ENCODE measurements around the gene DPH2.
A peak's percentile ranks its signal among the peaks of the same experiment; 100 is the strongest.

DPH2 gene

GRCh38 chr1:43970502-43970901, 692 bp downstream of the DPH2 start:
- no peak for DNase-seq

- DNase-seq: no peak
These were observed 1.1 kb downstream of the DPH2 start for GRCh38 chr1:43970911-43971310.

DNA sequence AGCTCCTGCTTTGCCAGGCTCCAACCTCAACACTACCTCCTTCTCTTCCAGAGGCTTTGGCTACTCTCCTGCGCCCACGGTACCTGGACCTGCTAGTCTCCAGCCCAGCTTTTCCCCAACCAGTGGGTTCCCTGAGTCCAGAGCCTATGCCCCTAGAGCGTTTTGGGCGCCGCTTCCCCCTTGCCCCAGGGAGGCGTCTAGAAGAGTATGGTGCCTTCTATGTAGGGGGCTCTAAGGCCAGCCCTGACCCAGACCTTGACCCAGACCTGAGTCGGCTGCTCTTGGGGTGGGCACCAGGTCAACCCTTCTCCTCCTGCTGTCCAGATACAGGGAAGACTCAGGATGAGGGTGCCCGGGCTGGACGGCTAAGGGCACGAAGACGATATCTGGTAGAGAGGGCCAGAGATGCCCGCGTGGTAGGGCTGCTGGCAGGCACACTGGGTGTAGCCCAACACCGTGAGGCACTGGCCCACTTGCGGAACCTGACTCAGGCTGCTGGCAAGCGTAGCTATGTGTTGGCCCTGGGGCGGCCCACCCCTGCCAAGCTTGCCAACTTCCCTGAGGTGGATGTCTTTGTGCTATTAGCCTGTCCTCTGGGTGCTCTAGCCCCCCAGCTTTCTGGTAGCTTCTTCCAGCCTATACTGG, 1.6 kb downstream of the DPH2 start:
- DNase-seq: no peak

- DNase-seq: no peak
These were observed 4.2 kb downstream of the DPH2 start for GRCh38 chr1:43973981-43974442.

GRCh38 chr1:43974443-43975248, 4.8 kb downstream of the DPH2 start, which contains the start of gene ATP6V0B:
TSS of gene ATP6V0B (plus strand) at chr1:43974960. CDS start at chr1:43975041, 81 bp downstream.
- peak; percentile 94 for DNase-seq

DNA sequence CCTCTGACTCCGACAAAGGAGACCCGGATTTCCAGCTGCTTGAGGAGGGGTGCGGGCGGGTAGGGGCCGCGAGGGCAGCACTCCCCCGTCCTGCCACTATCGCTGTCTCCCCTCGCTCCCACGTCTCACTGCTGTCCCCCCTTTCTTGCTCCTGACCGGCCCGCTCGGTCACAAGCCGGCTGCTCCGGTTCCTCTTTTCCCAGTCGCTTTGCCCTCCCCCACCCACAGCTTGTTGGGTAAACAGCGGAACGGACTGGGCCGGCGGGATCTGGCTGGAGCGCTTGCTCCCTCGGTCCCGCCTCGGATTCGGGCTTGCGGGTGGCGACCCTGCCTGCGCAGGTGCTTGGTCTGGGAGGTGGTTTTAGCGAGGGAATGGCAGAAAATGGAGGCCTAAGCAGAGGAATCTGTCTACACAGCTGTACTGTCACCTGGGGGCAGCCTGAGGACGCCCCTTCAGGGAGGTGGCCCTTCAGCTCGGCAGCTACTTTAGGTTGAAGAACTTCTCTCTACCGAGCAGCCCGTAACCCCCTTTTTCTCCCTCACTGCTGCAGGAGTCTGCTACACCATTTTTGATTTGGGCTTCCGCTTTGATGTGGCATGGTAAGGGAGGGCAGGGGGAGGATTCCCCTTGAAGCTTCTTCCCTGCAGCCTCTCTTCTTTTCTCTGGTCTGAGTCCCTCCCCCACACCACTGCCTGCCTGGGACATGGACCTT, 5.6 kb downstream of the DPH2 start:
- peak; percentile 22 to 25 for DNase-seq

GRCh38 chr1:43976045-43976444, 6.2 kb downstream of the DPH2 start:
- no peak for DNase-seq

- no peak for DNase-seq
These were observed 7.1 kb downstream of the DPH2 start for GRCh38 chr1:43976890-43977289.

DNA sequence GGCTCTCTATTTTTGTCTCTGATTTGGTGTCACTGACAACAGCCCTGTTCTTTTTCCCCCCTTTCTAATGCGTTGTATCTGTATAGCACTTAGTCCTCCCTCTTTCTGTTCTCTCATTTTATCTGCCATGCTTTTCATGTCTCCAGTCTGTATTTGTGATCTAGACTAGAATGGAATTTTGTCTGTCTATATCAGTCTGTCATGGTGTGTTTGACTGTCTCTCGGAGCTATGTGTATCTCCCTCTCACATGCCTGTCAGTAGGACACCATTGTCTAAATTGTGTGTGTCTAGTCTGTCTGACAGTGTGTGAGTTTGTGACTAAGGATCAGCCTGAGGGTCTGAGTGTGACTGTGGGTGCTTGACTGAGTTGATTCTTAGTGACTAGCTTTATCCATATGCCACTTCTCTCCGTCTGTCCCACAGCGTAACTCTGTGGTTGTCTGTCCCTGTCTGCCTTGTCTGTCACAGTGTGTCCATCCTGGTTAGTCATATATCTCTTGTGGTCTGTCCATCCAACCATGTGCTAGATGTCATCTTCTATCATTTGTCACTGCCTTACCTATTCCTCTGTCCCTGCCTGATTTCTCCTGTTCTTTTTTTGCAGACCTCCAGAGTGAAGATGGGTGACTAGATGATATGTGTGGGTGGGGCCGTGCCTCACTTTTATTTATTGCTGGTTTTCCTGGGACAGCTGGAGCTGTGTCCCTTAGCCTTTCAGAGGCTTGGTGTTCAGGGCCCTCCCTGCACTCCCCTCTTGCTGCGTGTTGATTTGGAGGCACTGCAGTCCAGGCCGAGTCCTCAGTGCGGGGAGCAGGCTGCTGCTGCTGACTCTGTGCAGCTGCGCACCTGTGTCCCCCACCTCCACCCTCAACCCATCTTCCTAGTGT, 7.8 kb downstream of the DPH2 start:
- DNase-seq: no peak

GRCh38 chr1:43978264-43978550, 8.4 kb downstream of the DPH2 start:
- DNase-seq: no peak

DNA sequence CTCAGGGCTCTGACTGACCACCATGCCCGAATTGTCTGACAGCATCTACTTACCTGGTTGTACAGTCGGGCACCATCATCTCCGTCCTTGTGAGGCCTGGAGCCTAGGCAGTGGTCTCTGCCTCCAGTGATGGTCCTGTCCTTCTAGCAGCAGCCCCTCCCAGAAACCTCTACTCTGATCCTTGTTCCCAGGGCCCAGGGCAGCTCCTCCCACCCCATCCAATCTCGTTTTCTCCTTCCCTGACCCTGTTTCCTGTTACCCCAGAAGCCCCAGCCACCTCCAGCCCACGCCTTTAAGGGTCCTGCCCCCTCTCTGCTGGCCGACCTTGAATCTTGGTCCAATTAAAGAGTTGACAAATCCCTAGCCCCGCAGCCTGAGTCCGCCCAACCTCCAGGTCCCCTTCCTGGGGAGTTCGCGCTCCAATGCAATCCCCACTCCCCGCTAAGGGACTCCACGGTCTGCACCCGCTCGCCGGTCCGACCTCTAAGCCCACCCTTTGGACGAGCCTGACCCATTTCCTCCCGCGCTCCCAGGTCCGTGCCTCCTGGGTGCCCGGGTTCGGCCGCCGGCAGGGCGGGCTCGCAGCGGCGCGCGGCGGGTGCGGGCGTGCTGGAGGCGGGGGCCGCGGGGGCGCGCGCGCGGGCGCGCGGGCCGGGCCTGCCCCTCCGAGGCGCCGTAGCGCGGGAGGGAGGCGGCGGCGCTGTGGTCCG, 8.9 kb downstream of the DPH2 start, which contains the start of gene B4GALT2:
B4GALT2 (plus strand) TSS at position 660 of the 710 bp plus-strand sequence. CDS start 1,951 bp downstream, outside the sequence.
- peak; percentile 14 to 21 for DNase-seq

DNA sequence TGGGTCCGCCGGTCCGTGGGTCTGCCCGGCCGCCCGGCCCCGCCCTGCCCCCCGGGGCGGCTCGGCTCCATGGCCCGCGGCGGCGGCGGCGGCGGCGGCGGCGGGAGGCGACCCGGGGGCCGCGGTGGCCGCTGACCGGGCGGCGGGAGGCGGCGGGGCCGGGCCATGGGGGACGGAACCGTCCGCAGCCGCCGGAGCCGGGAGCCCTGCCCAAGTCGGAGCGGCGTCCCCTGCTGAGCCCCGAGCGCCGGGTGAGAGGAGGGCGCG, 9.4 kb downstream of the DPH2 start:
- no peak for DNase-seq

DNA sequence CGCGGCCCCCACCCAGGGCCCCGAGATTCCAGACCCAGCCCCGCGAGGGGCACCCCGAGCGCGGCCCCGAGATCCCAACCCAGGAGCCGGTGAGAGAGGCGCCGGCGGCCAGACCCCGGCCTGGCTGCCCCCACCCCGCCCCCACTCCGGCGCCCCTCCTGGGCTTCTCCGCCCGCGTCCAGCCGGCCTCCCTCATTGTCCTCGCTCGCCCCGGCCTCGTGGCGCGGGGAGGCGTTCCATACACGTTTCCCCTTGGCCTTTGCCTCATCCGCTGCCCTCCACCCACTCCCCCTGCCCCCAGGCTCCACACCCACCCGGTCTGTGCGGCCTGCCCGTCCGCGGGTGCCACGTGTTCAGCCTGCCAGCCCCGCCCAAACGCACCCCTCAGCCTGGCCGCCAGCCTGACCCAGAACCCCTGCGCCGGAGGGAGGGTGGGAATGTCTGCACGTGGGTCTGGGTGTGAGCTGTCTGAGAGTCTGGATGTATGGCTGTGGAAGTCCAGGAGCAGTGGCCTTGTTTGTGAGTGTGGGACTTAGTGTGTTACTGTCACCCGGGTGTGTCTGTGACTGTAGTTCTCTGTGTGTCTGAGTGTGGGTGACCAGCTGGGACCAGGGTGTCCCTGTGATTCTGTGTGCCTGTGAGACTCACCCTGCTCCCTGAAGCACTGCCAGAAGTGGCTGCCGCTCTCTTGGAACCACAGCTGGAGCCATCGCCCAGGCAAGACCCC, 9.9 kb downstream of the DPH2 start:
- DNase-seq: peak; percentile 15 to 29

DNA sequence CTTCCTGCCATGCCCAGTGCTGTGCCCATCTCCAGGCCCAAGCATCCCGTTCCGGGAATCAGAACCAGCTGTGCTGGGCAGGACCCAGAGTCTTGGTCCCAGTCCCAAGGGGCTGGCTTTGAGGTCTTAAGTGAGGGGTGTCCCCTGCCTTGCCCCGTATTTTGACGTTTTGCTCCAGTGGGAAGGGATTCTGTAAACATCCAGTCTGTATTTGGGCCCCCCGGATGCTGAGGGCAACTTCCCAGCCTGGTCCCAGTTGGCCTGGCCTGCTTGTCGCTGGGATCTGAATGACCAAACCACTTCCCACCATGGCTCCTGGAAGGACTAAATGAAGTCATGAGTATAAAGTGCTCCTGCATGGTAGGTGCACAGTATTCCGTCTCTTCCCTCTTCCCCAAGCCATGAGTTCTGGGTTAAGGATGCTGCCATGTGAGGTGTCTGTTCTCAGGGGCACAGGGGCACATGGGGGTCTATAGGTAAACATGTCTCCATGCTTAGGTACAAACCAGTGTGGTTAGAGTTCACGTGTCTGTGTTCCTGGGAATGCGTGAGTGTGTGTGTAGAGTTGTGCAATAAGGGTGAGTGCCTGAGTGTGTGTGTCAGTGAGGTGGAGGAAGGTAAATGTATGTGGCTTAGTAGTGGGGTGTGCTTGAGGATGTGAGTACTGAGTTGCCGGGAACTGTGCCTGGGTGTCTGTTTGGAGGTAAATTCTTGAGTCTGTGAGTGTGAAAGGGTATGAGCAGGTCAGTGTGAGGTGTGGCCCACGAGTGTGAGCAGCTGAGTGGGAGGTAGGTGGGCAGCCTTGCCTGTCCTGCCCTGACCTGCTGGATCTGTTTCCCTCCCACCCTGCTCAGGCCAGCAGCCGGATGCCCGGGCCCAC, 10.7 kb downstream of the DPH2 start:
- DNase-seq: no peak

- no peak for DNase-seq
These were observed 11.3 kb downstream of the DPH2 start for GRCh38 chr1:43981135-43981491.

- no peak for DNase-seq
These were observed 11.8 kb downstream of the DPH2 start for GRCh38 chr1:43981636-43982035.

DNA sequence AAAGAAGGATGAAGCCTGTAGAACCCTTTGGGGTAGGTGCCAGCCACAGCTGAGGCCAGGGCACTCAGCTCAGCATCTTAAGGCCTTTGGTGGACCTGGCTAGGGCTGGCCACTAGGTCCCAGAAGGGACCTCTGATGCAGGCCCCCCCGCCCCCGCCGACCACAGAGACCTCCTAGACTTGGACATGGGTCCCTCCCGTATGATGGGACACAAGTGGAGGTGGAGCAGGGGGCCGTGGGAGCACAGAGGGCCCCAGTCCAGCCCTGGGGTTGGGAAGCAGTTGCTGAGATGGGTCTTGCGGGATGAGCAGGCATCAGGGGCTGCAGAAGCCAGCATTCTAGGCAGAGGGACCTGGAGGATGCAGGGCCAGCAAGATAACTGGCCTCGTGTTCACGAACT, 12.4 kb downstream of the DPH2 start:
- DNase-seq: no peak

DNA sequence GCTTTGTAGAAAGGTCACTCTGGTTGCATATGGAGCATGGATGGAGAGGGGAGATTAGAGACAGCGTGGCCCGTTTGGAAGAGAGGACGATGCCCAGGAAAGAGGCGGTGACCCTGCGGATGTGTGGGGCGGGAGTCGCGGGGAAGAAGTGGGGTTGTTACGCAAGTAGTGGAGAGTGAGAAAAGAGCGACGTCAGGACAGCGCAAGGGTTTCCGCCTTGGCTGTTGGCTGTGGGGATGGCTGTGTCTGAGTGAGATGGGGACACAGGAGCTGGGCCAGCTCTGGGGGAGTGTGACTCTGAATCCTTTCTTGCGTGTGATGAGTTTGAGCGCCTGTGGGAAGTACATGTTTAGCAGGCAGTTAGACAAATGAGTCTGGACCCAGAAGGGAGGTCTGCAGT, 13.0 kb downstream of the DPH2 start:
- DNase-seq: no peak

DNA sequence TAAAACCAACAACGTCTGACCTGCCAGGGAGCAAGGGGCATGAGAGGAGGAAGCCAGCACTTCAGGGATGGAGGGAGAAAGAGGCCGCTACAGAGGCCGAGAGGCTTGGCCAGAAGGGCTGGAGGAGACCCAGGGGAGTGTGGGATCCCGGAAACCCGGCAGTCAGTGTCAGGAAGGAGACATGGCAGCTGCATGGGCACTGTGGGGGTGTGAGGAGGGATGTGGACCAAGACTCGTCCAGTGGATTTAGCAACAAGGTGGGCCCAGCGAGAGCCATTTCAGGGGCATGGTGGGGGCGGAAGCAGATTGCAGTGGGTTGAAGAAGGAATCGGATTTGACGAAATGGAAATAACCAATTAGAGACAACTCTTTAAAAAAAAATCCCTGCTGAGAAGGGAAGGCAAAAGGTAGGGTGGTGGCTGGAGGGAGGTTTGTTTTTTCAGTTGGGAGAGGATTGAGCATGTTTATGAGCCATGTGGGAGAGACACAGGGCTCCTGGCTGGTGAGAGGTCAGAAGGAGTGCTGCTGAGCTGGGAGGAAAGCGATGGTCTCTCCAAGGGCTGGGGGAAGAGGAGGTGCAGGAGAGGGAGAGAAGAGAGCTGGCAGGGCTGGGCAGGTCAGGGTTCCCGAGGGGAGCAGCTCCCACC, 13.6 kb downstream of the DPH2 start:
- no peak for DNase-seq

- DNase-seq: no peak
These were observed 15.0 kb downstream of the DPH2 start for GRCh38 chr1:43984855-43985254.
